ENCODE results near the gene GPS2.

GRCh38 chr17:7290166-7290565 is 25.0 kb downstream of the GPS2 start:
- TF ChIP-seq CTCF (IDR thresholded peaks at IDR 0.05) (no peak), POLR2A (IDR thresholded peaks at IDR 0.05) (no peak)

All from uterus (tissue), 2 donors.